B cell (primary cell): ENCODE data around the gene LRRIQ4. TPM values are rescaled to one million over a fixed set of nuclear protein-coding genes. Genes with fewer than 3 reads are reported as not detected.

Source experiments
- ATAC-seq: fragments of 200-7000 bp; cut with Tn5 transposase; one replicate; pipeline ENCODE4 v1.10.0; 2021; ENCODE audit warnings: low read depth, mild to moderate bottlenecking, moderate number of reproducible peaks, moderate library complexity
- CTCF ChIA-PET: fragments of 350-600 bp; sonication (Branson Sonifier 250); formaldehyde crosslinking; loops from one replicate; lab custom pipeline; 2021; ENCODE audit warnings: antibody characterized with exemption, inconsistent platforms; lab: Charles Lee
- POLR2A ChIA-PET: fragments of 350-600 bp; sonication (Branson Sonifier 250); formaldehyde crosslinking; loops from one replicate; lab custom pipeline; 2021; ENCODE audit warnings: antibody characterized with exemption; lab: Charles Lee
- DNase-seq: peaks from one replicate; pipeline ENCODE4 v3.0.0; 2013
- H2AFZ ChIP-seq: 2 replicates; pipeline ENCODE4 v1.6.1; 2012; ENCODE audit warnings: mild to moderate bottlenecking, low read depth, low read length; ENCODE audit not compliant: insufficient read depth, poor library complexity, severe bottlenecking
- H3K27ac ChIP-seq, 2 donors: 1 replicate in 1 of 2; 2 replicates in 1 of 2; pipeline ENCODE4 v1.5.1; 2012 to 2013; ENCODE audit warnings: low read length in 2 of 2, mild to moderate bottlenecking in 2 of 2, moderate library complexity in 1 of 2
- H3K27me3 ChIP-seq, 4 experiments: fragments of 200-600 bp in 1 of 4; sonication (generic) in 1 of 4; replicated peaks in 1 of 4; 1 replicate in 2 of 4; 2 replicates in 2 of 4; pipeline versions ENCODE4 v1.6.1 to v1.7.0; 2013 to 2016; ENCODE audit warnings: low read length in 3 of 4, mild to moderate bottlenecking in 2 of 4, mixed read lengths in 1 of 4, moderate library complexity in 1 of 4; ENCODE audit not compliant: insufficient read depth in 4 of 4, control insufficient read depth in 3 of 4; ENCODE audit errors: control extremely low read depth in 1 of 4
- H3K36me3 ChIP-seq, 2 experiments: replicated peaks in 1 of 2; 1 replicate in 1 of 2; 2 replicates in 1 of 2; pipeline versions ENCODE4 v1.6.1 to v1.7.1; 2013; ENCODE audit warnings: low read length in 1 of 2; ENCODE audit not compliant: insufficient read depth in 2 of 2, control insufficient read depth in 1 of 2; ENCODE audit errors: control extremely low read depth in 1 of 2, extremely low read depth in 1 of 2
- H3K4me1 ChIP-seq, 2 donors: fragments of 200-600 bp in 1 of 2; sonication (generic) in 1 of 2; 1 replicate in 1 of 2; 2 replicates in 1 of 2; pipeline versions ENCODE4 v1.5.1 to v1.6.1; 2013 to 2017; ENCODE audit warnings: low read length in 2 of 2; ENCODE audit not compliant: control insufficient read depth in 2 of 2, insufficient read depth in 2 of 2
- H3K4me2 ChIP-seq: replicated peaks from 2 replicates; pipeline ENCODE3; 2012; ENCODE audit warnings: mild to moderate bottlenecking, low read depth, low read length; ENCODE audit not compliant: poor library complexity, severe bottlenecking
- H3K4me3 ChIP-seq, 5 experiments: fragments of 200-600 bp in 1 of 5; sonication (generic) in 1 of 5; 1 replicate in 3 of 5; 2 replicates in 2 of 5; pipeline versions ENCODE4 v1.5.1 to v1.7.0; 2011 to 2016; ENCODE audit warnings: low read length in 4 of 5, mild to moderate bottlenecking in 4 of 5, low read depth in 2 of 5, control low read depth in 1 of 5, moderate library complexity in 1 of 5; ENCODE audit not compliant: insufficient read depth in 1 of 5; ENCODE audit errors: control extremely low read depth in 1 of 5, extremely low read depth in 1 of 5
- H3K79me2 ChIP-seq: fragments of 200-600 bp; sonication (generic); one replicate; pipeline ENCODE4 v1.6.0; 2016; ENCODE audit warnings: low read length; ENCODE audit not compliant: control insufficient read depth, insufficient read depth
- H3K9ac ChIP-seq: fragments of 200-600 bp; sonication (generic); 2 replicates; pipeline ENCODE4 v1.6.1; 2017; ENCODE audit warnings: mild to moderate bottlenecking, low read length, moderate library complexity
- H3K9me3 ChIP-seq, 3 donors: one replicate each; pipeline versions ENCODE4 v1.6.1 to v1.7.1; 2013; ENCODE audit warnings: low read length in 2 of 3; ENCODE audit not compliant: control insufficient read depth in 2 of 3, insufficient read depth in 1 of 3; ENCODE audit errors: control extremely low read depth in 1 of 3
- H4K20me1 ChIP-seq: 2 replicates; pipeline ENCODE4 v1.6.0; 2012; ENCODE audit warnings: mild to moderate bottlenecking, low read length; ENCODE audit not compliant: insufficient read depth, control insufficient read depth, poor library complexity, severe bottlenecking
- H3K27ac Mint-ChIP-seq: one replicate; pipeline ENCODE4 v1.8.0; 2021; ENCODE audit warnings: mixed read lengths
- H3K27me3 Mint-ChIP-seq: one replicate; pipeline ENCODE4 v1.8.0; 2021; ENCODE audit warnings: mixed read lengths
- H3K4me1 Mint-ChIP-seq: one replicate; pipeline ENCODE4 v1.8.0; 2021; ENCODE audit warnings: mixed read lengths
- H3K4me3 Mint-ChIP-seq: one replicate; pipeline ENCODE4 v1.8.0; 2021; ENCODE audit warnings: mixed read lengths
- H3K9me3 Mint-ChIP-seq: one replicate; pipeline ENCODE4 v1.8.0; 2022; ENCODE audit warnings: mixed read lengths; ENCODE audit not compliant: insufficient read depth
- CTCF ChIP-seq: fragments of 200-600 bp; IDR thresholded peaks from one replicate; pipeline ENCODE4 v1.8.0; 2022; ENCODE audit warnings: antibody characterized with exemption, mild to moderate bottlenecking
- EZH2 ChIP-seq: IDR thresholded peaks from 2 replicates; pipeline ENCODE4 v1.6.1; 2012; ENCODE audit warnings: borderline replicate concordance, low read depth, mild to moderate bottlenecking, moderate library complexity, low read length; ENCODE audit not compliant: insufficient read depth, poor library complexity, severe bottlenecking
- WGBS: methylation state at CpG from one replicate; pipeline ENCODE4 v1.1.5; 2013; ENCODE audit warnings: missing lambda C conversion rate; ENCODE audit not compliant: insufficient coverage; 5-methylcytosine and 5-hydroxymethylcytosine counted together
- intact Hi-C: fragments of 100-400 bp; cut with micrococcal nuclease; formaldehyde crosslinking; loops from one replicate; pipeline ENCODE4 v1.10.0; 2022
- polyA plus RNA-seq: library from polyadenylated mRNA; depleted of rRNA; stranded (reverse); fragments of >200 nt; gene quantifications from 2 replicates; pipeline ENCODE4 v1.2.3, GENCODE V29; 2012
- total RNA-seq, 2 donors: library from RNA; stranded (reverse); fragments of 120-200 nt in 1 of 2; gene quantifications; 1 replicate in 1 of 2; 2 replicates in 1 of 2; pipeline versions ENCODE4 v1.2.3 to v1.2.4, GENCODE V29; 2013 to 2022

The LRRIQ4 gene
- total and polyA plus RNA-seq, 2 donors (not counting 1 experiment from before 2014, with no cell fraction given) = 0.04 to 0.71 TPM

GRCh38 chr3:169772897-169773816 is 39.5 kb upstream of the LRRIQ4 start, which contains the start of gene MYNN:
Gene MYNN, plus strand, starts transcription at chr3:169773396. Its CDS starts 900 bp downstream, at chr3:169774296.
- Mint-ChIP-seq H3K4me1 (peaks cover 50% of the 10 kb centered on the region), H3K27ac (peak within 1 kb of the TSS; percentile 99), H3K9me3 (no peaks in the 10 kb centered on the region), H3K4me3 (peak within 1 kb of the TSS; percentile 100), H3K27me3 (no peaks in the 10 kb centered on the region)
- no peaks in the 10 kb centered on the region for H3K27me3 ChIP-seq
- peaks cover 0 to 7% (median 0%) of the 10 kb centered on the region in 3 donors for H3K9me3 ChIP-seq
- TF ChIP-seq EZH2 (no peak), CTCF (no peak)
- DNase-seq (peak; percentile 96), ATAC-seq (peak; percentile 78)
- H3K4me1 ChIP-seq = peaks cover 16 to 19% of the 10 kb centered on the region in 2 donors
- ChIA-PET CTCF (interaction anchor here (0.7 to 3.3 kb wide), 8 partner anchors 9 to 194 kb away, joined by 3 to 21 read pairs (median 4); partner anchors contain the start of genes LRRC34, LRRIQ4 and TERC), POLR2A (interaction anchor here (0.8 to 3.0 kb wide), 9 partner anchors 9 to 584 kb away, joined by 3 to 23 read pairs (median 4); partner anchors contain the start of genes LRRC34, LRRIQ4, SEC62 and SKIL)
- under 1% methylated on average over 61 of the region's 61 CpGs for WGBS
- peak within 1 kb of the TSS; percentile 96 for H3K9ac ChIP-seq
- H4K20me1 ChIP-seq = no peaks in the 10 kb centered on the region
- H2AFZ ChIP-seq = peak within 1 kb of the TSS; percentile 98
- H3K4me2 ChIP-seq = peak within 1 kb of the TSS; percentile 78
- peaks cover 44% of the 10 kb centered on the region for H3K79me2 ChIP-seq
- H3K27ac ChIP-seq = peak within 1 kb of the TSS; percentile 97
- intact Hi-C loops = loop anchor here (1.0 to 5.0 kb wide), 8 partner anchors 8 to 584 kb away; partner anchors contain the start of genes PHC3, SEC62, SKIL and TERC
- peaks cover 1 to 33% of the 10 kb centered on the region in 2 experiments for H3K36me3 ChIP-seq
- peak within 1 kb of the TSS; percentile 89 to 97 (median 91) for H3K4me3 ChIP-seq
